Transverse colon (tissue), 4 donors: Measurements from ENCODE around the gene SMARCAL1. TPM values are rescaled to one million over a fixed set of nuclear protein-coding genes. Genes with fewer than 3 reads are reported as not detected.

ENCODE experiments used
- DNase-seq: peaks from one replicate; pipeline ENCODE4 v3.0.0-alpha.2; 2019
- H3K27ac ChIP-seq, 4 donors: fragments of 200-600 bp; sonication (generic); 2 replicates each; pipeline ENCODE4 v1.5.1; 2016 to 2018; ENCODE audit warnings: inconsistent platforms in 4 of 4
- H3K27me3 ChIP-seq: fragments of 200-600 bp; sonication (generic); 2 replicates; pipeline ENCODE4 v1.5.1; 2017; ENCODE audit warnings: inconsistent platforms
- H3K36me3 ChIP-seq, 4 donors: fragments of 200-600 bp; sonication (generic); 2 replicates each; pipeline ENCODE4 v1.5.1; 2017 to 2019; ENCODE audit warnings: inconsistent platforms in 4 of 4
- H3K4me1 ChIP-seq, 4 donors: fragments of 200-600 bp; sonication (generic); 2 replicates each; pipeline ENCODE4 v1.5.1; 2017 to 2020; ENCODE audit warnings: inconsistent platforms in 4 of 4
- H3K4me3 ChIP-seq, 4 donors: fragments of 200-600 bp; sonication (generic); 1 replicate in 1 of 4; 2 replicates in 3 of 4; pipeline versions ENCODE4 v1.5.1 to v1.6.1; 2017 to 2019; ENCODE audit warnings: inconsistent platforms in 4 of 4
- H3K9me3 ChIP-seq, 2 donors: fragments of 200-600 bp; sonication (generic); 2 replicates each; pipeline ENCODE4 v1.5.1; 2017 to 2019; ENCODE audit warnings: inconsistent platforms in 2 of 2
- CTCF ChIP-seq, 5 experiments: fragments of 200-600 bp in 3 of 5; fragments of 450-650 bp in 2 of 5; sonication (generic) in 3 of 5; IDR thresholded peaks; 1 replicate in 2 of 5; 2 replicates in 3 of 5; pipeline ENCODE4 v1.5.1; 2016 to 2017; ENCODE audit warnings: antibody characterized with exemption in 5 of 5, inconsistent platforms in 3 of 5, mild to moderate bottlenecking in 2 of 5, moderate library complexity in 1 of 5
- EP300 ChIP-seq: sonication (generic); formaldehyde crosslinking; IDR thresholded peaks from one replicate; pipeline ENCODE4 v1.6.1; 2017; ENCODE audit warnings: antibody characterized with exemption, low read depth
- POLR2A ChIP-seq: fragments of 450-650 bp; IDR thresholded peaks from one replicate; pipeline ENCODE4 v1.6.1; 2016; ENCODE audit warnings: antibody characterized with exemption, mild to moderate bottlenecking, moderate library complexity
- POLR2AphosphoS5 ChIP-seq, 3 donors: sonication (generic); formaldehyde crosslinking; IDR thresholded peaks; one replicate each; pipeline ENCODE4 v1.6.1; 2016; ENCODE audit warnings: antibody characterized with exemption in 3 of 3
- WGBS, 2 donors: methylation state at CpG; one replicate each; pipeline ENCODE4 v1.1.5; 2018; ENCODE audit warnings: low coverage in 1 of 2; 5-methylcytosine and 5-hydroxymethylcytosine counted together
- in situ Hi-C, 4 donors: fragments of 200-750 bp; cut with MboI; loops; one replicate each; pipeline versions ENCODE4 v1.15.0 to v1.15.1; 2017; ENCODE audit warnings: low sequenced_read_pairs in 3 of 4, low pct_ligation_motif_present in 1 of 4, low pct_unique_long_range_greater_than_20kb in 1 of 4
- intact Hi-C: fragments of 100-400 bp; cut with DNase I; formaldehyde crosslinking; loops from one replicate; pipeline ENCODE4 v1.15.1; 2023; ENCODE audit warnings: low total_unique reads
- total RNA-seq, 4 donors: library from RNA; depleted of rRNA; stranded (reverse); fragments of >200 nt; gene quantifications; one replicate each; pipeline ENCODE4 v1.1.0, GENCODE V29; 2016

Gene SMARCAL1
- total RNA-seq, 4 donors from 2014 or later: 16.9 to 32.2 (median 23.6) TPM

DNA sequence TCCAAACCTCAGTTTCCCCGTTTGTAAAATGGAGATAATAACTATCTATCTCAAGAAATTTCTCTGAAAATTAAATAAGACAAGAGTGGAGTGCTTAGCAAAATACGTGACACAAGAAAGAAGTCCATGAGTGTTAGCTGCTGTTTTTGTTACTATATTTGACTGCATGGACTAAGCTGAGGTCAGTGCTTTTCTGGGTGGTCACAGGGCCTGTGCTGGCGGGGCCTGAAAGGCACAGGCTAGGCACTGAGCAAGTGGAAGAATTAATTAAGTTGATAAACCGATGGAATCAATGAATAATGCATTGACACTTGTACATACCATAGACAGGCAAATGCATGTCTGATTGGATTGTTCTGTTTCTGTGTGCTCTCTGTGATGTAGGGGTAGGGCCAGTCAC, 113.7 kb downstream of the SMARCAL1 start:
- 75 to 78% methylated on average over 3 to 4 of the region's 4 CpGs for WGBS, 2 donors
- in situ Hi-C loops: no loop called here

GRCh38 chr2:216526939-216527338, 114.7 kb downstream of the SMARCAL1 start:
- intact Hi-C loops: no loop called here
- no peak for TF ChIP-seq POLR2AphosphoS5 (IDR thresholded peaks at IDR 0.05)
- no peak for TF ChIP-seq POLR2A
- no peak for TF ChIP-seq EP300
- no peak for TF ChIP-seq CTCF (IDR thresholded peaks at IDR 0.05)

More for the DNA sequence above, 113.7 kb downstream of the SMARCAL1 start:
- intact Hi-C loops: no loop called here
- Histone ChIP-seq H3K4me3 (no peak overlapping the region), H3K27ac (no peak overlapping the region), H3K9me3 (no peaks in the 10 kb centered on the region), H3K4me1 (no peaks in the 10 kb centered on the region), H3K27me3 (no peaks in the 10 kb centered on the region), H3K36me3 (no peaks in the 10 kb centered on the region)
- no peak for TF ChIP-seq CTCF (IDR thresholded peaks at IDR 0.05)
- TF ChIP-seq POLR2A: no peak
- TF ChIP-seq EP300: no peak
- no peak for TF ChIP-seq POLR2AphosphoS5 (IDR thresholded peaks at IDR 0.05)
- DNase-seq: no peak

GRCh38 chr2:216527600-216527999, 115.3 kb downstream of the SMARCAL1 start:
- Histone ChIP-seq H3K9me3 (no peaks in the 10 kb centered on the region), H3K36me3 (no peaks in the 10 kb centered on the region), H3K27ac (no peak overlapping the region), H3K27me3 (no peaks in the 10 kb centered on the region), H3K4me1 (no peaks in the 10 kb centered on the region), H3K4me3 (no peak overlapping the region)
- in situ Hi-C loops (no loop called here), intact Hi-C loops (no loop called here)
- no peak for DNase-seq
- WGBS, 2 donors: 86 to 93% methylated on average over 1 of the region's 1 CpG
- TF ChIP-seq POLR2A (no peak), POLR2AphosphoS5 (IDR thresholded peaks at IDR 0.05) (no peak), EP300 (no peak), CTCF (IDR thresholded peaks at IDR 0.05) (no peak)

More at GRCh38 chr2:216526939-216527338, 114.7 kb downstream of the SMARCAL1 start:
- Histone ChIP-seq H3K9me3 (no peaks in the 10 kb centered on the region), H3K4me1 (no peaks in the 10 kb centered on the region), H3K27ac (no peak overlapping the region), H3K36me3 (no peaks in the 10 kb centered on the region), H3K4me3 (no peak overlapping the region), H3K27me3 (no peaks in the 10 kb centered on the region)
- WGBS, 2 donors: 91 to 100% methylated on average over 1 of the region's 1 CpG
- no peak for DNase-seq
- in situ Hi-C loops: no loop called here

- Histone ChIP-seq H3K4me3 (no peak overlapping the region), H3K27ac (no peak overlapping the region), H3K27me3 (no peaks in the 10 kb centered on the region), H3K36me3 (no peaks in the 10 kb centered on the region), H3K9me3 (no peaks in the 10 kb centered on the region), H3K4me1 (peaks cover 3 to 11% (median 4%) of the 10 kb centered on the region in 4 donors)
- in situ Hi-C loops (no loop called here), intact Hi-C loops (no loop called here)
- WGBS, 2 donors: 53% methylated on average over 2 of the region's 2 CpGs; no CpG with 5 or more reads in 1 of the 2 donors
- DNase-seq: no peak
- TF ChIP-seq POLR2AphosphoS5 (IDR thresholded peaks at IDR 0.05) (no peak), EP300 (no peak), CTCF (IDR thresholded peaks at IDR 0.05) (no peak), POLR2A (no peak)
Measured at GRCh38 chr2:216532562-216532961, 120.3 kb downstream of the SMARCAL1 start.

Other genes with a start within 250 kb of the SMARCAL1 start
- gene MARCHF4, start 40.0 kb upstream of the SMARCAL1 start, total RNA-seq: 1 to 10 TPM in 1 of 4 donors, under 1 TPM in 1, not detected in 2; 0.14 to 1.4 TPM
- gene RPL37A, start 86.4 kb downstream of the SMARCAL1 start, total RNA-seq: 1,000 to 10,000 TPM in 1 of 4 donors, 100 to 1,000 TPM in 2, 10 to 100 TPM in 1; 59.1 to 1,456 (median 761) TPM
- gene IGFBP2, start 220.9 kb downstream of the SMARCAL1 start, total RNA-seq: 100 to 1,000 TPM in 2 of 4 donors, 10 to 100 TPM in 2; 10.5 to 155 (median 101) TPM